Islet of Langerhans (tissue), 1 donor: ENCODE results near the gene TMCO2.

Source experiments
- FAIRE-seq: peaks from one replicate; lab custom pipeline; 2011; peaks lifted over from hg19 to GRCh38; lab: Jason Lieb, UNC

Gene TMCO2

GRCh38 chr1:40257688-40258444 lies 10.1 kb downstream of the TMCO2 start, which contains the start of gene ZMPSTE24:
ZMPSTE24 (plus strand) TSS chr1:40258236; CDS start chr1:40258272, 36 bp downstream.
- peak; percentile 43 for FAIRE-seq

- no peak for FAIRE-seq
These were observed 10.7 kb downstream of the TMCO2 start for GRCh38 chr1:40258445-40258769.

DNA sequence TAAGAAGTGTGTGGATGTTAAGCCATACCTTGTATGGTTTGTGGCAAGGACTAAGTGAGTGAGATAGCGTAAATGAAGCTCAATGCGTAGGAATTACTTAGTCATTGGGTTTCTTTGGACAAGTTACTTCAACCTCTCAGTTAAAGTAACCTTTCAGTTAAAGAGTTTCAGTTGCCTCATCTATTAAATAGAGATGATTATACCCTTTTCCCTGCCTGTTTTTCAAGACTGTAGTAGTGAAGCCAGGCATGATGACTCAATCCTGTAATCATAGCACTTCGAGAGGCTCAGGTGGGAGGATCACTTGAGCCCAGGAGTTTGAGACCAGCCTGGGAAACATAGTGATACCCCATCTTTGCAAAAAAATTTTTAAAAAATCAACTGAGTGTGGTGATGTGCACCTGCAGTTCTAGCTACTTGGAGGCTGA lies 16.6 kb downstream of the TMCO2 start:
- no peak for FAIRE-seq

- FAIRE-seq, result no peak
These were observed 17.6 kb downstream of the TMCO2 start for GRCh38 chr1:40265298-40265697.

GRCh38 chr1:40265919-40266318 lies 18.2 kb downstream of the TMCO2 start:
- no peak for FAIRE-seq

- FAIRE-seq, result no peak
These were observed 19.2 kb downstream of the TMCO2 start for GRCh38 chr1:40266786-40267535.

GRCh38 chr1:40267767-40268187 lies 20.0 kb downstream of the TMCO2 start:
- FAIRE-seq, result peak; percentile 82

GRCh38 chr1:40268211-40268610 lies 20.5 kb downstream of the TMCO2 start:
- no peak for FAIRE-seq

GRCh38 chr1:40270152-40270834 lies 22.6 kb downstream of the TMCO2 start:
- FAIRE-seq, result no peak

GRCh38 chr1:40272653-40273213 lies 25.0 kb downstream of the TMCO2 start:
- no peak for FAIRE-seq

- peak; percentile 65 for FAIRE-seq
These were observed 25.9 kb downstream of the TMCO2 start for GRCh38 chr1:40273547-40274166.

GRCh38 chr1:40274331-40274730 lies 26.6 kb downstream of the TMCO2 start:
- FAIRE-seq, result no peak

- FAIRE-seq, result no peak
These were observed 28.4 kb downstream of the TMCO2 start for GRCh38 chr1:40276122-40276521.

DNA sequence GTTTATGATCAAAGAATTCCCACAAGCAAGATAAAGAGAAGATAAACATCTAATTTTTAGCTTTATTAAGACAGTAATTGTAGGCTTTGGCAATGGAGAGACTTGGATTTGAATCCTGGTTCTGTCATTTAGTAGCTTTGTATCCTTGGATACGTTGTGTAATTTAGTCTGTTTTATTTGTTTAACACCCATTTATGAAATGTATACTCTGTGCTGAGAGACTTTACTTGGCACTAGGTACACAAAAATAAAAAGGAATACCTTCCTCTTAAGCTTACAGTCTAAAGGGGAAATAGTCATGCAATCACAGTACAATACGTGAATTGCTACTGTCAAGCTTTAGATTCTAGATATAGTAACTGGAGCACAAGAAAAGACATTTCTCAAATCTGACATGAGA lies 34.1 kb downstream of the TMCO2 start:
- FAIRE-seq, result peak; percentile 82

DNA sequence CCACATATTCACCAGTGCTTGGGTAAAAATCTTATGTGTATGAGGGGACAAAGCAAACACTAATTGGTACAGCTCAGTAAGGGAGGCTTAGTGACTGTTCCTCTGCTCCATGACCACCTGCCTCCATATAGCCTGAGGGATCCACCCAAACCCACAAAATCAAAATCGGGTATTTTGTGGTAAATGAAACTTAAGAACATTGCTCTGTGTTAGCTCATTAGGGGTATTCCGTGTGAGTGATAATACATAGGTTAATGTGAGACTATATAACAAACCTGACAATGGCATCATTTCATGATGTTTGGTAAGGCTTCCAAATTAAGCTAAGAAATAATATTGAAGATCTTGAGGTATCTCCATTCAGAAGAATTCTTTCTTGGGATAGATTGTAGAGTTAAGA lies 43.6 kb downstream of the TMCO2 start:
- no peak for FAIRE-seq

DNA sequence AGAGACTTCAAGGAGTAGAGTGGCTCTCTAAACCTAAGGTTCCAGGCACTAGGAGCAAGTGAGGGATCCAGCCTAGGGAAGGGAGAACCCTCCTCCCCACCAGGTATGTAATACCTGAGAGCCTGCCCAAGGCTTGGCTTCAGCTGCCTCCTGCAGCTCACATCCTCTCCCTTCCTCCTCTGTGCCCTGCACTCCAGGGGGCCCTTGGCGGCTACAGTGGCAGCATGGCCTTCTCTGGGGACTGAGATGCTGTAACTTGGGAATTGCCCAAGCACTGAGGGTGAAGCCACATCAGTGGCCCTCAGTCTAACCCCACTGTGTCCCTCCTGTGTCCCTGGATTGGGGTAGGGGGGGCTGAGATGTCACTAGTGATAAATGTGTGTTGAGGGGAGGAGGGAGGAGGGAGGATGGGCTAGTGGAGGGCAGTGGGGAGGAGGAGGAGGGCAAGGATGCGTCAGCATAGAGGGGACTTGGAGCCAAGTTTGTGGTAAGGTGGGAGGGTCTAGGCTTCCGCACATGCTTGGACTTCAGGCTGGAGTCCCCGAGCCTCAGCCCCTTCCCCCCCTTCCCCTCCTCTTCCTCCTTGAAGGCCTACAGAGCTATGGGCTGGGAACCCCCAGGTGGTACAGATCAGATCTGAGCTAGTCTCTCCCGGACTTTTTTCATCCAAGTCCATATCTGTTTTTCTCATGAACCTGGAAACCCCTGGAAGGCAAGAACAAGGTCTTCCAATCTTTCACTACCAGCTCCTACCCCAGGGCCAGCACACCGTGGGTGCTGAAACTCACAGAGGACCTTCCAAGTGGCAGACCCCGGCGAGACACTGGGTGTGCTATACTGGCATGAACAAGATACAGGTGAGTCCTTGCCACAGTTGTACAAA lies 51.9 kb downstream of the TMCO2 start:
- no peak for FAIRE-seq

GRCh38 chr1:40300249-40300567 lies 52.5 kb downstream of the TMCO2 start:
- no peak for FAIRE-seq

- FAIRE-seq, result no peak
These were observed 52.9 kb downstream of the TMCO2 start for GRCh38 chr1:40300651-40301050.

DNA sequence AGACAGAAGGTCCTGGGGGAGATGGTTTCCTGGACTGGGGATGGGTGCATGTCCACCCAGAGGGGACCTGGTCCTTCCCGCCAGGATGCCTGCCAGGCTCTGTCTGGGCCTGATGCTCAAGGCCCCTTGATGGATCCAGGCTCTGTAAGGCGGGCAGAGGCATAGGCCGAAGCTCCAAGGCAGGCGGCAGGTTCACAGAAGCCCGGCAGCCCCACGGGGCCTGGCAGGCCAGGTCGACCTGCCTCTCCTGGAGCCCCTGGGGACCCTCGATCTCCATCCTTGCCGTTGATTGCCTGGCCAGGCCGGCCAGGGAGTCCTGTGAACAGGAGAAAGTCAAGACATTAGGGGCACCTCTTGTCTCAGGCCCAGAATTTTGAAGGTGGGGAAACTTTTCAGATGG lies 53.3 kb downstream of the TMCO2 start:
- no peak for FAIRE-seq
